Temporal lobe (tissue), 2 donors: ENCODE results near the gene SLC9A8. TPM values are rescaled to one million over a fixed set of nuclear protein-coding genes. Genes with fewer than 3 reads are reported as not detected.

Experiments
- small RNA-seq: library from RNA; depleted of rRNA; stranded (forward); fragments of <200 nt; gene quantifications from one replicate; pipeline ENCODE3, GENCODE V24; 2014; ENCODE audit warnings: low replicate concordance
- total RNA-seq: library from RNA; depleted of rRNA; stranded (reverse); fragments of >200 nt; gene quantifications from one replicate; pipeline ENCODE4 v1.2.3, GENCODE V29; 2014

SLC9A8 gene
- total RNA-seq, 1 donor from 2014 or later, result 4.4 TPM

Small RNA genes lying within 50 kb of the gene (small RNA-seq; reads per million reads assigned to genes)
- gene RF00017, result not detected
- gene RF00019, result not detected
- gene RNU6-919P, result not detected

Other genes starting within 250 kb of the SLC9A8 start
- gene PTGIS, start 244.7 kb upstream of the SLC9A8 start, total RNA-seq, result 4.9 TPM
- 61.5 TPM for gene B4GALT5, start 99.0 kb upstream of the SLC9A8 start, total RNA-seq
- 4.2 TPM for gene SPATA2, start 102.7 kb downstream of the SLC9A8 start, total RNA-seq
- 25.6 TPM for gene RNF114, start 123.6 kb downstream of the SLC9A8 start, total RNA-seq
- not detected for gene SNAI1, start 170.2 kb downstream of the SLC9A8 start, total RNA-seq